ENCODE measurements around the gene RBMXL3. TPM values are rescaled to one million over a fixed set of nuclear protein-coding genes. Genes with fewer than 3 reads are reported as not detected.

The RBMXL3 gene
- total and polyA plus RNA-seq, 7 donors: not detected

DNA sequence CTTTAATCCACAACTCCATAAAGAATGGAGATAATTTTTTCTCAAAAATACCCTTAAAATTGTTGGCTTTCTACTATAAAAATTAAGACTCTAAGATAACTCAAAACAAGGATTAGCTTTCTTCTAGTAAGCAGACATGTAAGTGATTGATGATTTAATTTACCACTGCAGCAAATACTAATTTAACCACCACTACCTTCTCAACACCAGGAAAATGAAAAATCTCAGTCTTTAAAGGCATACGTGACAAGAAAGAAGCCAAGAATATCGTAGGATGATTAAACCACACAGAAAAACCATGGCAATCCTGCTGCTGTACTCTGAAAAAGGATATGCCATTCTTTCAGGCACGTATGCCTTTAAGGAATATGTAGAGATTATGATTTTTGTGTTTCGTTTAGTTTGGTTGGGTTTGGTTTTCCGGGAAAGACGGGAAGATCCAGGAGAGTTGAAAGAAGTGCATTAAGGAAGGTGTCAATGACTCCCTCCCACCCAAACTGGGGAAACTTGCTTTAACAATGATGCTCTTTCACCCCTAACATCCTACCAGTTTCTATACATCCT, 43.8 kb downstream of the RBMXL3 start:
- DNase-seq (no peak), ATAC-seq (no peak)
- intact Hi-C loops (cut with DNase I): no loop called here
- WGBS, 3 donors: 2 to 19% (median 6%) methylated on average over 6 of the region's 6 CpGs
- TF ChIP-seq, protein P1, sequence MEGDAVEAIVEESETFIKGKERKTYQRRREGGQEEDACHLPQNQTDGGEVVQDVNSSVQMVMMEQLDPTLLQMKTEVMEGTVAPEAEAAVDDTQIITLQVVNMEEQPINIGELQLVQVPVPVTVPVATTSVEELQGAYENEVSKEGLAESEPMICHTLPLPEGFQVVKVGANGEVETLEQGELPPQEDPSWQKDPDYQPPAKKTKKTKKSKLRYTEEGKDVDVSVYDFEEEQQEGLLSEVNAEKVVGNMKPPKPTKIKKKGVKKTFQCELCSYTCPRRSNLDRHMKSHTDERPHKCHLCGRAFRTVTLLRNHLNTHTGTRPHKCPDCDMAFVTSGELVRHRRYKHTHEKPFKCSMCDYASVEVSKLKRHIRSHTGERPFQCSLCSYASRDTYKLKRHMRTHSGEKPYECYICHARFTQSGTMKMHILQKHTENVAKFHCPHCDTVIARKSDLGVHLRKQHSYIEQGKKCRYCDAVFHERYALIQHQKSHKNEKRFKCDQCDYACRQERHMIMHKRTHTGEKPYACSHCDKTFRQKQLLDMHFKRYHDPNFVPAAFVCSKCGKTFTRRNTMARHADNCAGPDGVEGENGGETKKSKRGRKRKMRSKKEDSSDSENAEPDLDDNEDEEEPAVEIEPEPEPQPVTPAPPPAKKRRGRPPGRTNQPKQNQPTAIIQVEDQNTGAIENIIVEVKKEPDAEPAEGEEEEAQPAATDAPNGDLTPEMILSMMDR (IDR thresholded peaks at IDR 0.05): no peak
- H3K36me3 ChIP-seq (ENCODE audit: insufficient read depth in 1 of 2, low read depth in 1 of 2): no peaks in the 10 kb centered on the region
- no peaks in the 10 kb centered on the region for H3K9me3 ChIP-seq
- H3K27ac ChIP-seq: no peak overlapping the region
- peak overlapping the region; percentile 57 for H3K4me3 ChIP-seq
- H3K27me3 ChIP-seq (ENCODE audit: insufficient read depth in 3 of 3, low read length in 2 of 3): peaks cover 0 to 56% (median 0%) of the 10 kb centered on the region in 3 donors
- H3K4me1 ChIP-seq: no peaks in the 10 kb centered on the region

DNA sequence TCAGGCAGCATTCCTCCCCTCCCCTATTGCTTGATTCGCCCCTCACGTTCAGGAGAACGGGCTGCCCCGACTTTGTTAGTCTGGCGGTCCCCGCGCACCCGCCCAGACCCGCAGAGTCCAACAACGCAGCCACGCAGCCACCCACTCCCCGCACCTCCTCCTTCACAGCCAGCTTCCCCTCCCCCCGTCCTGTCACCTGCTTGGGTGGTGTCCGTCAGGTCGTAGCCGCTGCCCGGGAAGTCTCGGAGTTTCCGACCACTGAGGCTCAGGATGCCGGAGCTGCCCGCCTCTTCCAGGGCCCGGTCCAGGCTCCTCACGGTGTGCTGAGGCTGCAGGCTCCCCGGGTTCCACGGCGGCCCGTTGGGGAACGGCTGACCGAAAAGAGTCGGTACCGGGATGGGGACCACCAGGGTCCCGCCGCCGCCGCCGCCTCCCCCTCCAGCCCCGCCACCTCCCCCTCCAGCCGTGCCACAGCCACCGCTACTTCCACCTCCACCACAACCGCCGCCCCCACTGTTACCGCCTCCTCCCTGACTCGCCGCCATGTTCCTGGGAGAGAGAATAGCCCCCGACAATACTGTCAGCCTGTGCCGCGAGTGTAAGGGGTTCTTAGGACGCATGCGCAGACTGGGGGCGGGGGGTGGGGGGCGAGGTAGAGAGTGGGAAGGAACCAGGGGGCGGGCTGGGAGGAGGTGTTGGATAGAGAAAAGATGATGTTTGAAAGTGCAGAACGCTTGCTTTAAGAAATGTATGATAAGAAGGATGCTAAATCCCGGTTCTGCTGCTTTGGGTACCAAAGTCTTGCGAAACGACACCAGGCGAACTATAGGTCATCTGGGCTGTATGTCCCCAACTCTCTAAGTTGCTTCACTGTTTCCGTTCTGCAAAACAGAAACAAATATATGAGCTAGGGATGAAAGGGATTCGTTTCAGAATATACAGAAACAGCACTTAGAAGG, 44.6 kb downstream of the RBMXL3 start, which contains the start of gene LRCH2:
Gene LRCH2 (minus strand): TSS at position 600 of the 959 bp plus-strand sequence. CDS start 55 bp downstream, at position 545.
- TF ChIP-seq, protein P1 (IDR thresholded peaks at IDR 0.05): no peak
- Histone ChIP-seq H3K27me3 (ENCODE audit: insufficient read depth in 3 of 3, low read length in 2 of 3) (peaks cover 0 to 56% (median 0%) of the 10 kb centered on the region in 3 donors), H3K36me3 (ENCODE audit: insufficient read depth in 1 of 2, low read depth in 1 of 2) (no peaks in the 10 kb centered on the region), H3K9me3 (no peaks in the 10 kb centered on the region), H3K4me3 (peak within 1 kb of the TSS; percentile 57), H3K4me1 (no peaks in the 10 kb centered on the region), H3K27ac (no peak within 1 kb of the TSS)
- 0 to 10% (median 1%) methylated on average over 15 to 57 of the region's 59 CpGs for WGBS, 3 donors
- ATAC-seq (no peak), DNase-seq (peak; percentile 18 to 52)
- intact Hi-C loops (cut with DNase I): no loop called here

DNA sequence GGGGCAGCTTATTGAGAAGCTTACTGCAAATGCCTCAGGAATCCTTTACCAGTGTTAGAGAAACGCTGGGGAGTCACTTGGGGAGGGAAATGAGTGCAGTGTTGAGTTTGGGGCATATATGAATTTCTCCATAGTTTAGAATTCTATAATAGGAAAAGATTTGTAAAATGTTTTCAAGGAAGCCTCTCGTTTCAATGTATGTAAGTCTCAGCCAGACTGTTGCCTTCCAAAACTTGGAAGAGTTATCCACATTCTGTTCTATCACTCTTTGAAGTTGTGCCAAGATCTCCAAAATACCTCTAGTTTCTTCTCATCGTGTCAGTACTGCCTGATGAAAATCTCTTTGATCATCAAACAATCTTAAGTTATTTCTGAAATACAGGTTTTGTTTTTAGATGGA, 45.3 kb downstream of the RBMXL3 start:
- 8 to 25% (median 8%) methylated on average over 3 of the region's 3 CpGs for WGBS, 3 donors
- Histone ChIP-seq H3K4me3 (peak overlapping the region; percentile 57), H3K27ac (no peak overlapping the region), H3K4me1 (no peaks in the 10 kb centered on the region), H3K36me3 (ENCODE audit: insufficient read depth in 1 of 2, low read depth in 1 of 2) (no peaks in the 10 kb centered on the region), H3K27me3 (ENCODE audit: insufficient read depth in 3 of 3, low read length in 2 of 3) (peaks cover 0 to 50% (median 0%) of the 10 kb centered on the region in 3 donors), H3K9me3 (no peaks in the 10 kb centered on the region)
- TF ChIP-seq, protein P1 (IDR thresholded peaks at IDR 0.05): no peak
- DNase-seq (no peak), ATAC-seq (no peak)
- intact Hi-C loops (cut with DNase I): no loop called here

DNA sequence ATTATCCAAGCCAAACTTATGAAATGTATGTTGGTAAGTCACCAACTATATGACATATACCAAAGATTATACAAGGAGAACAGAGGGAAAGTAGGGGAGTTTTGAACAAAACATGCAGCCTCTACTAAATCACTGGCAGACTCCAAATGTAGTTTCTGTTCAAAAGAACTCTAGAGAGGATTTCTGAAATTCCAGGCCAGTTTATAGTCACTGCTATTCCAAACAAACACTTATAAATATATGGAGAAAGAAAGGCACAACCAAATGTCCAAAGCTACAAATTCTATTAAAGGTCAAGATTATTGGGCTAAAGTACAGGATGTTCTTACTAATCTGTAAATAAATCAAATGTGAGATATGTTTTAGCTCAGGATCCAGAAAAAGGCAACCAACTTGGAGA, 47.4 kb downstream of the RBMXL3 start:
- peaks cover 6% of the 10 kb centered on the region for H3K9me3 ChIP-seq
- no peaks in the 10 kb centered on the region for H3K4me1 ChIP-seq
- DNase-seq (no peak), ATAC-seq (no peak)
- H3K4me3 ChIP-seq: no peak overlapping the region
- no peak overlapping the region for H3K27ac ChIP-seq
- H3K27me3 ChIP-seq (ENCODE audit: insufficient read depth in 3 of 3, low read length in 2 of 3): peaks cover 0 to 33% (median 0%) of the 10 kb centered on the region in 3 donors
- TF ChIP-seq, protein P1 (IDR thresholded peaks at IDR 0.05): no peak
- no peaks in the 10 kb centered on the region for H3K36me3 ChIP-seq (ENCODE audit: insufficient read depth in 1 of 2, low read depth in 1 of 2)
- intact Hi-C loops (cut with DNase I): no loop called here

Measured in psoas muscle (tissue), 8 donors.